Measurements from ENCODE around the gene GALNT9. TPM values are rescaled to one million over a fixed set of nuclear protein-coding genes. Genes with fewer than 3 reads are reported as not detected.

The GALNT9 gene
- total and polyA plus RNA-seq, 7 experiments from 2014 or later, result not detected

- intact Hi-C loops (cut with micrococcal nuclease), result loop anchor here in 1 of 2 donors (1.0 to 10.0 kb wide), 2 partner anchors 55 to 405 kb away; partner anchors contain the start of genes LRCOL1 and P2RX2
- peaks cover 0 to 11% of the 10 kb centered on the region in 2 donors for H3K27me3 ChIP-seq (ENCODE audit: control insufficient read depth in 2 of 2, insufficient read depth in 2 of 2, low read length in 2 of 2)
- no peak overlapping the region for H3K27ac ChIP-seq (ENCODE audit: low read depth, low read length)
- H3K27ac Mint-ChIP-seq, result no peak overlapping the region
- peaks cover 3 to 13% of the 10 kb centered on the region in 2 donors for H3K4me1 ChIP-seq (ENCODE audit: control insufficient read depth in 2 of 2, insufficient read depth in 2 of 2, low read length in 2 of 2)
- ChIA-PET CTCF (interaction anchor here (1.0 kb wide), 1 partner anchor 56 kb away, joined by 3 read pairs; no protein-coding TSS in a partner anchor), POLR2A (no interaction called here)
- no peak overlapping the region for H3K4me3 Mint-ChIP-seq
- peaks cover 10 to 22% (median 16%) of the 10 kb centered on the region in 5 donors for H3K27me3 Mint-ChIP-seq
- H3K4me3 ChIP-seq (ENCODE audit: low read length), result no peak overlapping the region
- peaks cover 0 to 5% (median 0%) of the 10 kb centered on the region in 11 donors for H3K9me3 Mint-ChIP-seq
- peaks cover 0 to 4% (median 0%) of the 10 kb centered on the region in 5 donors for H3K36me3 Mint-ChIP-seq
- no peaks in the 10 kb centered on the region for H3K36me3 ChIP-seq (ENCODE audit: control insufficient read depth in 2 of 3, insufficient read depth in 3 of 3, low read length in 3 of 3)
- ATAC-seq (no peak), DNase-seq (no peak)
- H3K9me3 ChIP-seq (ENCODE audit: control insufficient read depth in 2 of 3, low read length in 3 of 3), result no peaks in the 10 kb centered on the region
- peaks cover 0 to 8% (median 0%) of the 10 kb centered on the region in 7 donors for H3K4me1 Mint-ChIP-seq
Observed at GRCh38 chr12:132209619-132210222, 119.7 kb downstream of the GALNT9 start.

GRCh38 chr12:132208153-132208823, 121.1 kb downstream of the GALNT9 start:
- peaks cover 3 to 13% of the 10 kb centered on the region in 2 donors for H3K4me1 ChIP-seq (ENCODE audit: control insufficient read depth in 2 of 2, insufficient read depth in 2 of 2, low read length in 2 of 2)
- DNase-seq, result no peak
- Mint-ChIP-seq H3K4me1 (peaks cover 0 to 8% (median 0%) of the 10 kb centered on the region in 7 donors), H3K27me3 (peaks cover 19 to 32% (median 26%) of the 10 kb centered on the region in 5 donors), H3K36me3 (peaks cover 0 to 2% (median 0%) of the 10 kb centered on the region in 5 donors), H3K9me3 (peaks cover 0 to 3% (median 0%) of the 10 kb centered on the region in 11 donors), H3K4me3 (peak overlapping the region in 1 of 10 donors; percentile 58), H3K27ac (no peak overlapping the region)
- ATAC-seq, result no peak
- peaks cover 0 to 11% of the 10 kb centered on the region in 2 donors for H3K27me3 ChIP-seq (ENCODE audit: control insufficient read depth in 2 of 2, insufficient read depth in 2 of 2, low read length in 2 of 2)
- CTCF ChIA-PET, result interaction anchor here (1.0 kb wide), 1 partner anchor 11 kb away, joined by 3 read pairs; no protein-coding TSS in a partner anchor
- H3K9me3 ChIP-seq (ENCODE audit: control insufficient read depth in 2 of 3, low read length in 3 of 3), result no peaks in the 10 kb centered on the region
- H3K36me3 ChIP-seq (ENCODE audit: control insufficient read depth in 2 of 3, insufficient read depth in 3 of 3, low read length in 3 of 3), result no peaks in the 10 kb centered on the region
- intact Hi-C loops (cut with micrococcal nuclease), result no loop called here
- no peak overlapping the region for H3K4me3 ChIP-seq (ENCODE audit: low read length)
- POLR2A ChIA-PET, result no interaction called here
- H3K27ac ChIP-seq (ENCODE audit: low read depth, low read length), result no peak overlapping the region

GRCh38 chr12:132207083-132207775, 122.2 kb downstream of the GALNT9 start:
- ATAC-seq (no peak), DNase-seq (no peak)
- H3K4me3 ChIP-seq (ENCODE audit: low read length), result no peak overlapping the region
- peaks cover 3 to 13% of the 10 kb centered on the region in 2 donors for H3K4me1 ChIP-seq (ENCODE audit: control insufficient read depth in 2 of 2, insufficient read depth in 2 of 2, low read length in 2 of 2)
- ChIA-PET POLR2A (no interaction called here), CTCF (interaction anchor here (1.2 kb wide), 1 partner anchor 53 kb away, joined by 6 read pairs; no protein-coding TSS in a partner anchor)
- no peaks in the 10 kb centered on the region for H3K36me3 Mint-ChIP-seq
- H3K27ac Mint-ChIP-seq, result no peak overlapping the region
- peaks cover 0 to 3% (median 0%) of the 10 kb centered on the region in 11 donors for H3K9me3 Mint-ChIP-seq
- H3K27me3 Mint-ChIP-seq, result peaks cover 19 to 32% (median 26%) of the 10 kb centered on the region in 5 donors
- no peaks in the 10 kb centered on the region for H3K36me3 ChIP-seq (ENCODE audit: control insufficient read depth in 2 of 3, insufficient read depth in 3 of 3, low read length in 3 of 3)
- peaks cover 0 to 8% (median 0%) of the 10 kb centered on the region in 7 donors for H3K4me1 Mint-ChIP-seq
- no peaks in the 10 kb centered on the region for H3K9me3 ChIP-seq (ENCODE audit: control insufficient read depth in 2 of 3, low read length in 3 of 3)
- peaks cover 0 to 11% of the 10 kb centered on the region in 2 donors for H3K27me3 ChIP-seq (ENCODE audit: control insufficient read depth in 2 of 2, insufficient read depth in 2 of 2, low read length in 2 of 2)
- H3K27ac ChIP-seq (ENCODE audit: low read depth, low read length), result no peak overlapping the region
- H3K4me3 Mint-ChIP-seq, result peak overlapping the region in 1 of 10 donors; percentile 11
- intact Hi-C loops (cut with micrococcal nuclease), result no loop called here

GRCh38 chr12:132206046-132206434, 123.3 kb downstream of the GALNT9 start:
- Histone ChIP-seq H3K4me1 (ENCODE audit: control insufficient read depth in 2 of 2, insufficient read depth in 2 of 2, low read length in 2 of 2) (peaks cover 0 to 13% of the 10 kb centered on the region in 2 donors), H3K27ac (ENCODE audit: low read depth, low read length) (no peak overlapping the region), H3K36me3 (ENCODE audit: control insufficient read depth in 2 of 3, insufficient read depth in 3 of 3, low read length in 3 of 3) (no peaks in the 10 kb centered on the region), H3K4me3 (ENCODE audit: low read length) (no peak overlapping the region), H3K9me3 (ENCODE audit: control insufficient read depth in 2 of 3, low read length in 3 of 3) (no peaks in the 10 kb centered on the region), H3K27me3 (ENCODE audit: control insufficient read depth in 2 of 2, insufficient read depth in 2 of 2, low read length in 2 of 2) (peaks cover 0 to 11% of the 10 kb centered on the region in 2 donors)
- DNase-seq (no peak), ATAC-seq (no peak)
- Mint-ChIP-seq H3K27ac (no peak overlapping the region), H3K4me1 (peaks cover 0 to 8% (median 0%) of the 10 kb centered on the region in 7 donors), H3K36me3 (no peaks in the 10 kb centered on the region), H3K4me3 (peak overlapping the region in 3 of 10 donors; percentile 18 to 39 (median 33)), H3K27me3 (peaks cover 19 to 32% (median 26%) of the 10 kb centered on the region in 5 donors), H3K9me3 (peaks cover 0 to 2% (median 0%) of the 10 kb centered on the region in 11 donors)
- ChIA-PET POLR2A (no interaction called here), CTCF (interaction anchor here (1.2 kb wide), 1 partner anchor 52 kb away, joined by 6 read pairs; no protein-coding TSS in a partner anchor)
- intact Hi-C loops (cut with micrococcal nuclease), result no loop called here

GRCh38 chr12:132205271-132206045, 123.9 kb downstream of the GALNT9 start:
- no peak overlapping the region for H3K4me3 ChIP-seq (ENCODE audit: low read length)
- H3K27ac ChIP-seq (ENCODE audit: low read depth, low read length), result no peak overlapping the region
- no peaks in the 10 kb centered on the region for H3K9me3 ChIP-seq (ENCODE audit: control insufficient read depth in 2 of 3, low read length in 3 of 3)
- Mint-ChIP-seq H3K4me1 (peaks cover 0 to 8% (median 0%) of the 10 kb centered on the region in 7 donors), H3K36me3 (no peaks in the 10 kb centered on the region), H3K9me3 (peaks cover 0 to 2% (median 0%) of the 10 kb centered on the region in 11 donors), H3K27me3 (peaks cover 19 to 32% (median 26%) of the 10 kb centered on the region in 5 donors), H3K4me3 (peak overlapping the region in 4 of 10 donors; percentile 32 to 47 (median 36)), H3K27ac (no peak overlapping the region)
- DNase-seq (no peak), ATAC-seq (no peak)
- CTCF ChIA-PET, result no interaction called here
- H3K36me3 ChIP-seq (ENCODE audit: control insufficient read depth in 2 of 3, insufficient read depth in 3 of 3, low read length in 3 of 3), result no peaks in the 10 kb centered on the region
- intact Hi-C loops (cut with micrococcal nuclease), result no loop called here
- peaks cover 0 to 11% of the 10 kb centered on the region in 2 donors for H3K27me3 ChIP-seq (ENCODE audit: control insufficient read depth in 2 of 2, insufficient read depth in 2 of 2, low read length in 2 of 2)
- POLR2A ChIA-PET, result no interaction called here
- H3K4me1 ChIP-seq (ENCODE audit: control insufficient read depth in 2 of 2, insufficient read depth in 2 of 2, low read length in 2 of 2), result peaks cover 0 to 13% of the 10 kb centered on the region in 2 donors

GRCh38 chr12:132204793-132205270, 124.6 kb downstream of the GALNT9 start:
- no peak for ATAC-seq
- Mint-ChIP-seq H3K27me3 (peaks cover 19 to 32% (median 26%) of the 10 kb centered on the region in 5 donors), H3K4me3 (peak overlapping the region in 4 of 10 donors; percentile 32 to 47 (median 36)), H3K4me1 (peaks cover 0 to 8% (median 0%) of the 10 kb centered on the region in 7 donors), H3K9me3 (peaks cover 0 to 2% (median 0%) of the 10 kb centered on the region in 11 donors), H3K27ac (no peak overlapping the region), H3K36me3 (no peaks in the 10 kb centered on the region)
- no peak for DNase-seq
- CTCF ChIA-PET, result no interaction called here
- no peak overlapping the region for H3K27ac ChIP-seq (ENCODE audit: low read depth, low read length)
- intact Hi-C loops (cut with micrococcal nuclease), result no loop called here
- H3K4me1 ChIP-seq (ENCODE audit: control insufficient read depth in 2 of 2, insufficient read depth in 2 of 2, low read length in 2 of 2), result peaks cover 0 to 13% of the 10 kb centered on the region in 2 donors
- no peak overlapping the region for H3K4me3 ChIP-seq (ENCODE audit: low read length)
- H3K9me3 ChIP-seq (ENCODE audit: control insufficient read depth in 2 of 3, low read length in 3 of 3), result no peaks in the 10 kb centered on the region
- POLR2A ChIA-PET, result no interaction called here
- H3K27me3 ChIP-seq (ENCODE audit: control insufficient read depth in 2 of 2, insufficient read depth in 2 of 2, low read length in 2 of 2), result peaks cover 0 to 11% of the 10 kb centered on the region in 2 donors
- no peaks in the 10 kb centered on the region for H3K36me3 ChIP-seq (ENCODE audit: control insufficient read depth in 2 of 3, insufficient read depth in 3 of 3, low read length in 3 of 3)

Measured in naive thymus-derived CD4-positive, alpha-beta T cell (primary cell).